ENCODE measurements around the gene HS3ST4. TPM values are rescaled to one million over a fixed set of nuclear protein-coding genes. Genes with fewer than 3 reads are reported as not detected.
"Not testable (repeated sequence)": the region's sequence is repeated elsewhere in the genome, so short reads cannot be mapped to it uniquely, and the experiment has no call there.

Gene HS3ST4
- total and polyA plus RNA-seq, 2 experiments from 2014 or later = 0.44 to 2.1 TPM

GRCh38 chr16:26031286-26031685, 339.5 kb downstream of the HS3ST4 start:
- Mint-ChIP-seq H3K36me3 (ENCODE audit: low read depth) (peaks cover 11% of the 10 kb centered on the region), H3K27me3 (ENCODE audit: insufficient read depth, low read depth, poor library complexity) (no peaks in the 10 kb centered on the region), H3K27ac (no peak overlapping the region), H3K9me3 (peaks cover 82% of the 10 kb centered on the region), H3K4me3 (no peak overlapping the region), H3K4me1 (no peaks in the 10 kb centered on the region)
- H3K4me2 ChIP-seq = no peak overlapping the region
- H3K36me3 ChIP-seq (ENCODE audit: insufficient read depth) = peaks cover 4% of the 10 kb centered on the region; the same call in 1 of the 2 replicates
- TF ChIP-seq POLR2AphosphoS5 (IDR thresholded peaks at IDR 0.05; ENCODE audit: low read depth) (no peak), CREB1 (CRISPR knock-in tag; IDR thresholded peaks at IDR 0.05; ENCODE audit: low read depth) (no peak), ZNF114 (CRISPR knock-in tag; IDR thresholded peaks at IDR 0.05) (no peak)
- no peak for DNase-seq (ENCODE audit: low spot score)
- H3K27me3 ChIP-seq (ENCODE audit: insufficient read depth) = no peaks in the 10 kb centered on the region
- no peaks in the 10 kb centered on the region for H4K20me1 ChIP-seq (replicated peaks; ENCODE audit: insufficient read depth)
- no peak overlapping the region for H3K27ac ChIP-seq (ENCODE audit: low read depth)
- no peaks in the 10 kb centered on the region for H3K9me2 ChIP-seq (ENCODE audit: insufficient read depth)
- ATAC-seq = no peak
- no peaks in the 10 kb centered on the region for H3K79me2 ChIP-seq (replicated peaks; ENCODE audit: insufficient read depth)
- H3K4me3 ChIP-seq = no peak overlapping the region
- H3K4me1 ChIP-seq (ENCODE audit: insufficient read depth) = no peaks in the 10 kb centered on the region
- no peaks in the 10 kb centered on the region for H3F3A ChIP-seq (replicated peaks; ENCODE audit: low read depth)
- no peak overlapping the region for H2AFZ ChIP-seq

GRCh38 chr16:26032661-26033060, 340.9 kb downstream of the HS3ST4 start:
- not testable (repeated sequence) for H4K20me1 ChIP-seq (replicated peaks; ENCODE audit: insufficient read depth); H3K27me3 ChIP-seq (ENCODE audit: insufficient read depth); H3K27ac Mint-ChIP-seq; H3K79me2 ChIP-seq (replicated peaks; ENCODE audit: insufficient read depth); H3K4me3 ChIP-seq; H3K36me3 ChIP-seq (ENCODE audit: insufficient read depth); H3K4me3 Mint-ChIP-seq; H3K9me2 ChIP-seq (ENCODE audit: insufficient read depth); H3K4me1 ChIP-seq (ENCODE audit: insufficient read depth); H3F3A ChIP-seq (replicated peaks; ENCODE audit: low read depth); H3K27ac ChIP-seq (ENCODE audit: low read depth); H2AFZ ChIP-seq; H3K4me2 ChIP-seq; DNase-seq (ENCODE audit: low spot score); H3K4me1 Mint-ChIP-seq; ATAC-seq; H3K27me3 Mint-ChIP-seq (ENCODE audit: insufficient read depth, low read depth, poor library complexity)
- H3K9me3 Mint-ChIP-seq = peaks cover 83% of the 10 kb centered on the region
- peaks cover 11% of the 10 kb centered on the region for H3K36me3 Mint-ChIP-seq (ENCODE audit: low read depth)

- Histone ChIP-seq H4K20me1 (replicated peaks; ENCODE audit: insufficient read depth) (no peaks in the 10 kb centered on the region), H3K4me1 (ENCODE audit: insufficient read depth) (no peaks in the 10 kb centered on the region), H3K4me2 (no peak overlapping the region), H3K4me3 (no peak overlapping the region), H3K9me2 (ENCODE audit: insufficient read depth) (0 out of 2 replicates have a peak, but pooled peaks cover 3% of the 10 kb centered on the region), H3K27ac (ENCODE audit: low read depth) (no peak overlapping the region), H3K79me2 (replicated peaks; ENCODE audit: insufficient read depth) (no peaks in the 10 kb centered on the region), H3K27me3 (ENCODE audit: insufficient read depth) (no peaks in the 10 kb centered on the region), H3K36me3 (ENCODE audit: insufficient read depth) (no peaks in the 10 kb centered on the region), H2AFZ (no peak overlapping the region), H3F3A (replicated peaks; ENCODE audit: low read depth) (no peaks in the 10 kb centered on the region)
- Mint-ChIP-seq H3K9me3 (peaks cover 79% of the 10 kb centered on the region), H3K4me1 (peaks cover 3% of the 10 kb centered on the region; the same call in 2 of the 3 replicates), H3K27ac (no peak overlapping the region; the same call in 1 of the 2 replicates), H3K4me3 (no peak overlapping the region), H3K36me3 (ENCODE audit: low read depth) (peaks cover 13% of the 10 kb centered on the region; the same call in 2 of the 3 replicates), H3K27me3 (ENCODE audit: insufficient read depth, low read depth, poor library complexity) (peaks cover 7% of the 10 kb centered on the region)
- no peak for ATAC-seq
- no peak for DNase-seq (ENCODE audit: low spot score)
- TF ChIP-seq CTCF (conservative IDR thresholded peaks at IDR 0.05; ENCODE audit: low read depth in 2 of 2) (no peak), POLR2AphosphoS5 (IDR thresholded peaks at IDR 0.05; ENCODE audit: low read depth) (no peak), ZNF114 (CRISPR knock-in tag; IDR thresholded peaks at IDR 0.05) (no peak), ZNF331 (CRISPR knock-in tag; IDR thresholded peaks at IDR 0.05; ENCODE audit: low read depth) (no peak), CREB1 (CRISPR knock-in tag; IDR thresholded peaks at IDR 0.05; ENCODE audit: low read depth) (no peak), EZH2phosphoT487 (IDR thresholded peaks at IDR 0.05; ENCODE audit: unreplicated experiment) (no peak), JUNB (IDR thresholded peaks at IDR 0.05; ENCODE audit: unreplicated experiment) (no peak), STAT1 (IDR thresholded peaks at IDR 0.05; ENCODE audit: unreplicated experiment) (no peak)
Observed at GRCh38 chr16:26041952-26042668, 350.4 kb downstream of the HS3ST4 start.
